Stimulated activated CD4-positive, alpha-beta T cell treated with anti-CD3 and anti-CD28 coated beads, Interleukin-12 subunit alpha, Interleukin-12 subunit beta, amount 100 ng/mL, for 48 hours (primary cell): Measurements from ENCODE around the gene PUM1.
"Not testable (repeated sequence)": the region's sequence is repeated elsewhere in the genome, so short reads cannot be mapped to it uniquely, and the experiment has no call there.

Source experiments
- DNase-seq, 3 donors: peaks; one replicate each; pipeline ENCODE4 v3.0.0-alpha.2; 2020; ENCODE audit warnings: low read depth in 2 of 3, low spot score in 1 of 3

PUM1 gene

GRCh38 chr1:31065310-31066217 is at the start of gene PUM1:
TSS of gene PUM1 (minus strand) at chr1:31065717. CDS start at chr1:31059566, 6,151 bp downstream.
- peak; percentile 97 to 99 (median 98) for DNase-seq

DNA sequence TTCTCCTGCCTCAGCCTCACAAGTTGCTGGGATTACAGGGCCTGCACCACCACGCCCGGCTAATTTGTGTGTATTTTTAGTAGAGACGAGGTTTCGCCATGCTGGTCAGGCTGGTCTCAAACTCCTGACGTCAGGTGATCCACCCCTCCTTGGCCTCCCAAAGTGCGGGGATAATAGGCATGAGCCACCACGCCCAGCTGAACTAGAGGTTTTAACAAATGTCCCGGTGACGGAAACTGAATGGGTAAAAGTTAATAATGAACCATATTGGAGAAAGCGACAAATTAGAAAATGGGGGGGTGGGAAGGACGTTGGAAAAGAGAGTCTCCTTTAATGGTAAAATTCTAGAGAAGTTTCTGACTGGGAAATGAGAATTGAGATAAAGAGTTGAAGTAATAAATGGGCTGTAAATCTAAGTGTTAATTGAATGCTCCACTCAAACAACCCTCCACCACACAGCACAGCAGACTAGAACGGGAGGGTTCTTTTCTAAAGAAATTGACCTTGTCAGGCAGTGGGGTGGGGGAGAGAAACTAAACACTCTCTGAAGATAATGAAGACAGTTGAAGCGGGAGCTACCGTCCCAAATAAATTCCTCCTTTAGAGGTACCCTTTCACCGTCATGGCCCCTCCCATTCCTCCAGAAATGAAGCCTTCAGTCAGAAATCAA is 46.9 kb upstream of the PUM1 start:
- DNase-seq, result no peak

- DNase-seq, result no peak
These were observed 45.9 kb upstream of the PUM1 start for GRCh38 chr1:31111290-31111951.

DNA sequence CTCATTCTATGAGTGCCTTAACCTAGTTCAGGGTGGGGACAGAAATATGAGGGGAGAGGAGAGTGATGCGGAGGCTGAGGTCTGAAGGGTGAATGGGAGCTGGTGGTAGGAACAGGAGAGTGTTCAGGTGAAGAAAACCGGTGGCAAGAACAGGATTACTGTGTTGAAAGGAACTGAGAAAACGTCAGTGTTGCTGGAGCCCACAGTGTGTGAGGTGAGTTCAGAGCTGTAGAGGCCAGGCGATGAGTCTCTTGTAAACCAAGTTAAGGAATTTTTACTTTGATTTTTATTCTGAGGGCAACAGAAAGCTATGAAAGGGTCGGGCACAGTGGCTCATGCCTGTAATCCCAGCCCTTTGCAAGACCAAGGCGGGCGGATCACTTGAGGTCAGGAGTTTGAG is 45.3 kb upstream of the PUM1 start:
- no peak for DNase-seq

DNA sequence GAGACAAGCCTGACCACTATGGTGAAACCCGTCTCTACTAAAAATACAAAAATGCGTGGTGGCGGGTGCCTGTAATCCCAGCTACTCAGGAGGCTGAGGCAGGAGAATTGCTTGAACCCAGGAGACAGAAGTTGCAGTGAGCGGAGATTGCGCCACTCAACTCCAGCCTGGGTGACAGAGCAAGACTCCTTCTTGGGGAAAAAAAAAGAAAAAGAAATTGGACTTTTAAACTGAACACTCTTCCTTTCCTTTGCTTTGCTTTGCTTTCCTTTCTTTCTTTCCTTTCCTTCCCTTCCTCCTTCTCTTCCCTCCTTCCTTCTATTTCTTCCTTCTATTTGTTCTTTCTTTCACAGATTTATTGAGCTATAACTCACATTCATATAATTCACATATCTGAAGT is 43.3 kb upstream of the PUM1 start:
- DNase-seq, result no peak

DNA sequence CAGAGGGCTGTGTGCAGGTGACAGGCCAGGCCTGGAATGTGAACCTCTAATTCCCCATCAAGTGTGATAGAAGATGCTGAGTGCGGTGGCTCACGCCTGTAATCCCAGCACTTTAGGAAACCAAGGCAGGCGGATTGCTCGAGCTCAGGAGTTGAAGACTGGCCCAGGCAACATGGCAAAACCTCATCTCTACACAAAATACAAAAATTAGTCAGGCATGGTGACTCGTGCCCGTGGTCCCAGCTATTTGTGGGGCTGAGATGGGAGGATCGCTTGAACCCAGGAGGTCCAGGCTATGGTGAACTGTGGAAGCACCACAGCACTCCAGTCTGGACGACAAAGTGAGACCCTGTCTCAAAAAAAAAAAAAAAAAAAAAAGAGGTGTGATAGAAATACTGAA is 40.1 kb upstream of the PUM1 start:
- DNase-seq, result no peak

- DNase-seq, result no peak
These were observed 37.0 kb upstream of the PUM1 start for GRCh38 chr1:31102501-31102950.

- DNase-seq, result no peak
These were observed 35.6 kb upstream of the PUM1 start for GRCh38 chr1:31101147-31101502.

- no peak for DNase-seq
These were observed 33.9 kb upstream of the PUM1 start for GRCh38 chr1:31099293-31100032.

GRCh38 chr1:31095985-31096384 is 30.5 kb upstream of the PUM1 start:
- no peak for DNase-seq

GRCh38 chr1:31095298-31095981 is 29.9 kb upstream of the PUM1 start:
- DNase-seq, result no peak

DNA sequence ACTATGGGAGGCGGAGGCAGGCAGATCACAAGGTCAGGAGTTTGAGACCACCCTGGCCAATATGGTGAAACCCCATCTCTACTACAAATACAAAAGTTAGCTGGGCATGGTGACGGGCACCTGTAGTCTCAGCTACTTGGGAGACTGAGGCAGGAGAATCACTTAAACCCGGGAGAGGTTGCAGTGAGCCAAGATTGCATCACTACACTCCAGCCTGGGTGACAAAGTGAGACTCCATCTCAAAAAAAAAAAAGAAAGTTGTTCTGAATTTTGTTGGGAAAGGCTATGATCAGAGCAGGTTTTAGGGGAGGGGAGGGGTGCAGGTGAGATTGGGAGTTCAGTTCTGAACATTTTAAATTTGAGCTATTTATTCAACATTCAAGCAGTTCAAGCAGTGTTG is 22.6 kb upstream of the PUM1 start:
- not testable (repeated sequence) for DNase-seq

DNA sequence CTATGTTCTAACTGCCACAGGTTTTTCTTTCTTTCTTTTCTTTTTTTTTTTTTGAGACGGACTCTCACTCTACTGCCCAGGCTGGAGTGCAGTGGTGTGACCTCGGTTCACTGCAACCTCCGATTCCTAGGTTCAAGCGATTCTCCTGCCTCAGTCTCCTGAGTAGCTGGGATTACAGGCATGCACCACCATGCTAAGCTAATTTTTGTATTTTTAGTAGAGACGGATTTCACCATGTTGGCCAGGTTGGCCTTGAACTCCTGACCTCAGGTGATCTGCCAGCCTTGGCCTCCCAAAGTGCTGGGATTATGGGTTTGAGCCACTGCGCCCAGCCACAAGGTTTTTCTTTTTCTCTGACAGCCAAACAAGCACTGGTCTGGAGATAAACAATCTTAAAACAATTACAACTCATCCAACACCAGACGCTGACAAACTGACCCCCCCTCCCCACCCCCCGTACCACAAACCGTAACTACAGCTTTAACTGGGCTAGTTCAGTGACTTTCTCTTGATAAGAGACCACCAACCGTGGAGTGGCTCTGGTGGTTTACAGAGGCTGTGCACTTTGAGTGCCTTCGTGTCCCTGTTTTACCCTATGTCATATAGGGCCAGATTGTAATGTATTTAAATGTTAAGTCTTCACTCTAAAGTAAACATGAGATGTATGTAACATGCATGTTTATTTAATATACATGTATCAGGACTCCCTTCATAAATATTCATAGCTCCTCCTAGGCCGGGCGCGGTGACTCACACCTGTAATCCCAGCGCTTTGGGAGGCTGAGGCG is 19.5 kb upstream of the PUM1 start:
- no peak for DNase-seq

- DNase-seq, result no peak
These were observed 16.9 kb upstream of the PUM1 start for GRCh38 chr1:31082385-31082784.

GRCh38 chr1:31073044-31073443 is 7.5 kb upstream of the PUM1 start:
- no peak for DNase-seq

GRCh38 chr1:31072304-31072746 is 6.8 kb upstream of the PUM1 start:
- DNase-seq, result no peak

DNA sequence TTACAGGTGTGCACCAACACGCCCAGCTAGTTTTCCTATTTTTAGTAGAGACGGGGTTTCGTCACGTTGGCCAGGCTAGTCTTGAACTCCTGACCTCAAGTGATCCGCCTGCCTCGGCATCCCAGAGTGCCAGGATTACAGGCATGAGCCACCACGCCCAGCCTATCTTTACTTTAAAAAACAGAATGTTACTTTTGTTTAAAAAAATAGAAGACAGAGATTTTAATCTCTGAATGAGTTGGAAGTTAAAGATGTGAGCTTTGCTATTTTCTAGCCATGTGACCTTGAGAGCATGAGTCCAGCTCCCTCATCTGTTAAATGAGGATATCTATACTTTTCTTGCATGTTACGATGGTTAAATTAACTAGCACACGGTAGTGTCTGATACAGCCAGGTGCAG is 3.9 kb upstream of the PUM1 start:
- no peak for DNase-seq

- DNase-seq, result peak in 1 of 3 donors; percentile 4
These were observed 703 bp downstream of the PUM1 start for GRCh38 chr1:31064718-31065309.

DNA sequence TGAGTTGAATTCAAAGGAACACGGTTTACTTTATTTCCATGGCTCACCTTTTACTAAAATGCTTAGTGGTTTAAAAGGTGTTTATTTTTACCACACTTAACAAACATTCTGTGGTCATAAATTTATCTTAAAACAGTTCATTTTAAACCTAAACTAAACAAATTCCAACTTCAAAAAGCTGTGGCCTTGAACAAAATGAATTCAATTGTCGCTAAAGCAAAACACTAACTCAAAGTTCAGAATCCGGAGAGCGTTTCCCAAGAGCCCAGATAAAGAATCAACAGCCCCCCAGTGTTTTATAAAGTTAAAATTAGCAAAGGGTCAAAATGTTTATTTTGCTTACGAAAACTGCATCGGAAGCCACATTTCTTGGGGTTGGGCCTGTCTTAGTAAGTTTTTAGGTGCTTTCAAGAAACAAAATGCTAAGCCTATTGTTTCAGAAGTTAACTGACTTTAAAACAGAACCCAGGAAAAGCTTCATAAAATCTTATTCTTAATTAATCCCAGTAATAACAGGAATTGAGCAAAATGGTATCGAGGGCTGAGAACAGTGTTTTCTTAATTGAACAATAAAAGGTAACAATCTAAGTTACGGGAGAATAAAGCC is 1.3 kb downstream of the PUM1 start:
- no peak for DNase-seq
